Smooth muscle cell (in vitro differentiated cells): ENCODE measurements around the gene CELF5. TPM values are rescaled to one million over a fixed set of nuclear protein-coding genes. Genes with fewer than 3 reads are reported as not detected.

Experiments used
- DNase-seq: peaks from one replicate; lab custom pipeline; 2025; ENCODE audit not compliant: unreplicated experiment; lab: John Stamatoyannopoulos, UW
- H2AFZ ChIP-seq: fragments of 200-600 bp; sonication (generic); 2 replicates; pipeline ENCODE4 v1.6.0; 2016; ENCODE audit warnings: antibody characterized with exemption, low read depth, mild to moderate bottlenecking
- H3F3A ChIP-seq: fragments of 200-600 bp; sonication (generic); 2 replicates; pipeline ENCODE4 v1.6.0; 2017; ENCODE audit warnings: antibody characterized with exemption, low read depth
- H3K27ac ChIP-seq: fragments of 200-600 bp; sonication (generic); 2 replicates; pipeline ENCODE4 v1.5.1; 2016; ENCODE audit warnings: low read depth, mild to moderate bottlenecking
- H3K27me3 ChIP-seq: fragments of 200-600 bp; sonication (generic); 2 replicates; pipeline ENCODE4 v1.6.1; 2016; ENCODE audit warnings: low read depth, mild to moderate bottlenecking
- H3K36me3 ChIP-seq: fragments of 200-600 bp; sonication (generic); 2 replicates; pipeline ENCODE4 v1.5.1; 2016; ENCODE audit warnings: low read depth
- H3K4me1 ChIP-seq: fragments of 200-600 bp; sonication (generic); 2 replicates; pipeline ENCODE4 v1.5.1; 2016; ENCODE audit warnings: low read depth
- H3K4me2 ChIP-seq: fragments of 200-600 bp; sonication (generic); 2 replicates; pipeline ENCODE4 v1.6.0; 2016; ENCODE audit warnings: mild to moderate bottlenecking
- H3K4me3 ChIP-seq: fragments of 200-600 bp; sonication (generic); 2 replicates; pipeline ENCODE4 v1.5.1; 2016; ENCODE audit warnings: mild to moderate bottlenecking
- H3K79me2 ChIP-seq: fragments of 200-600 bp; sonication (generic); 2 replicates; pipeline ENCODE4 v1.6.0; 2016; ENCODE audit warnings: low read depth, mild to moderate bottlenecking
- H3K9ac ChIP-seq: fragments of 200-600 bp; sonication (generic); 2 replicates; pipeline ENCODE4 v1.6.0; 2016; ENCODE audit warnings: low read depth
- H3K9me3 ChIP-seq: fragments of 200-600 bp; sonication (generic); replicated peaks from 2 replicates; pipeline ENCODE4 v1.5.1; 2016; ENCODE audit warnings: low read depth
- H4K20me1 ChIP-seq: fragments of 200-600 bp; sonication (generic); 2 replicates; pipeline ENCODE4 v1.6.0; 2016; ENCODE audit warnings: low read depth
- CTCF ChIP-seq: fragments of 200-600 bp; sonication (generic); IDR thresholded peaks from 2 replicates; pipeline ENCODE4 v1.5.1; 2017; ENCODE audit warnings: borderline replicate concordance, mild to moderate bottlenecking, antibody characterized with exemption; ENCODE audit not compliant: insufficient read depth, poor library complexity, severe bottlenecking
- WGBS: methylation state at CpG from one replicate; pipeline ENCODE4 v1.1.7; 2016; ENCODE audit warnings: low lambda C conversion rate; 5-methylcytosine and 5-hydroxymethylcytosine counted together
- polyA plus RNA-seq: library from polyadenylated mRNA; unstranded; fragments of >200 nt; fragmentation: Nextera tagmentation; extraction: Ambion mirVana; gene quantifications from 2 replicates; pipeline ENCODE4 v1.2.1, GENCODE V29; 2016
- total RNA-seq: library from RNA; depleted of rRNA; stranded (reverse); fragments of >200 nt; gene quantifications from 2 replicates; pipeline ENCODE4 v1.2.3, GENCODE V29; 2014

CELF5 gene
- total and polyA plus RNA-seq, 2 experiments from 2014 or later: 0.18 TPM; not detected in 1

GRCh38 chr19:3225677-3226093, 1.2 kb downstream of the CELF5 start:
- Histone ChIP-seq H2AFZ (no peak overlapping the region), H3K9ac (no peak overlapping the region), H3K9me3 (no peaks in the 10 kb centered on the region), H3F3A (no peaks in the 10 kb centered on the region), H3K4me1 (no peaks in the 10 kb centered on the region), H3K27me3 (peaks cover 71% of the 10 kb centered on the region), H3K27ac (no peak overlapping the region), H3K4me3 (no peak overlapping the region), H3K79me2 (no peaks in the 10 kb centered on the region), H3K36me3 (no peaks in the 10 kb centered on the region), H3K4me2 (no peak overlapping the region), H4K20me1 (no peaks in the 10 kb centered on the region)
- 50% methylated on average over 14 of the region's 16 CpGs for WGBS
- DNase-seq: no peak
- TF ChIP-seq CTCF: no peak

- WGBS: 86% methylated on average over 12 of the region's 12 CpGs
Measured at GRCh38 chr19:3227054-3227626, 2.7 kb downstream of the CELF5 start.

GRCh38 chr19:3229346-3229743, 4.9 kb downstream of the CELF5 start:
- Histone ChIP-seq H2AFZ (no peak overlapping the region), H3K4me3 (no peak overlapping the region), H3K27me3 (peaks cover 63% of the 10 kb centered on the region), H3K9me3 (no peaks in the 10 kb centered on the region), H3K9ac (no peak overlapping the region), H3K36me3 (no peaks in the 10 kb centered on the region), H3K79me2 (no peaks in the 10 kb centered on the region), H3K4me1 (no peaks in the 10 kb centered on the region), H3F3A (no peaks in the 10 kb centered on the region), H3K27ac (no peak overlapping the region), H3K4me2 (no peak overlapping the region), H4K20me1 (no peaks in the 10 kb centered on the region)
- WGBS: 72% methylated on average over 9 of the region's 9 CpGs
- no peak for DNase-seq
- no peak for TF ChIP-seq CTCF

More at GRCh38 chr19:3227054-3227626, 2.7 kb downstream of the CELF5 start:
- Histone ChIP-seq H3F3A (no peaks in the 10 kb centered on the region), H3K36me3 (no peaks in the 10 kb centered on the region), H3K9ac (no peak overlapping the region), H3K9me3 (no peaks in the 10 kb centered on the region), H3K4me2 (no peak overlapping the region), H4K20me1 (no peaks in the 10 kb centered on the region), H2AFZ (no peak overlapping the region), H3K4me1 (no peaks in the 10 kb centered on the region), H3K4me3 (no peak overlapping the region), H3K79me2 (no peaks in the 10 kb centered on the region), H3K27ac (no peak overlapping the region), H3K27me3 (peaks cover 74% of the 10 kb centered on the region)
- no peak for TF ChIP-seq CTCF
- no peak for DNase-seq

GRCh38 chr19:3229888-3230496, 5.5 kb downstream of the CELF5 start:
- peaks cover 59% of the 10 kb centered on the region for H3K27me3 ChIP-seq
- 86% methylated on average over 4 of the region's 4 CpGs for WGBS
- H3K4me1 ChIP-seq: no peaks in the 10 kb centered on the region
- TF ChIP-seq CTCF: no peak
- no peak overlapping the region for H3K27ac ChIP-seq
- H4K20me1 ChIP-seq: no peaks in the 10 kb centered on the region
- no peak overlapping the region for H3K4me2 ChIP-seq
- H3K79me2 ChIP-seq: no peaks in the 10 kb centered on the region
- no peaks in the 10 kb centered on the region for H3F3A ChIP-seq
- H2AFZ ChIP-seq: no peak overlapping the region
- H3K36me3 ChIP-seq: no peaks in the 10 kb centered on the region
- no peak overlapping the region for H3K9ac ChIP-seq
- H3K4me3 ChIP-seq: no peak overlapping the region
- no peaks in the 10 kb centered on the region for H3K9me3 ChIP-seq
- DNase-seq: no peak
